HUES64 (cell line): ENCODE data around the gene MAP3K9.

Experiments
- H3K27ac ChIP-seq: 2 replicates; pipeline ENCODE4 v1.7.0; 2013; ENCODE audit warnings: low read depth, low read length, inconsistent platforms
- H3K27me3 ChIP-seq: 2 replicates; pipeline ENCODE4 v1.6.1; 2013; ENCODE audit warnings: mild to moderate bottlenecking, low read length; ENCODE audit not compliant: insufficient read depth
- H3K36me3 ChIP-seq: 2 replicates; pipeline ENCODE4 v1.6.1; 2013; ENCODE audit warnings: mild to moderate bottlenecking, low read length; ENCODE audit not compliant: insufficient read depth
- H3K4me1 ChIP-seq: 2 replicates; pipeline ENCODE4 v1.6.1; 2013; ENCODE audit warnings: mild to moderate bottlenecking, low read length, moderate library complexity; ENCODE audit not compliant: insufficient read depth
- H3K4me3 ChIP-seq: 2 replicates; pipeline ENCODE4 v1.5.1; 2013; ENCODE audit warnings: mild to moderate bottlenecking, low read length, moderate library complexity
- H3K9ac ChIP-seq: 2 replicates; pipeline ENCODE4 v1.6.1; 2013; ENCODE audit warnings: mild to moderate bottlenecking, low read depth, low read length
- H3K9me3 ChIP-seq: 2 replicates; pipeline ENCODE4 v1.6.1; 2013; ENCODE audit warnings: low read depth, low read length; ENCODE audit not compliant: insufficient read depth
- WGBS: fragments of 150-250, 120-280 bp; methylation state at CpG from one replicate; pipeline ENCODE4 v1.1.7; 2013; ENCODE audit warnings: missing lambda C conversion rate; 5-methylcytosine and 5-hydroxymethylcytosine counted together

The MAP3K9 gene

DNA sequence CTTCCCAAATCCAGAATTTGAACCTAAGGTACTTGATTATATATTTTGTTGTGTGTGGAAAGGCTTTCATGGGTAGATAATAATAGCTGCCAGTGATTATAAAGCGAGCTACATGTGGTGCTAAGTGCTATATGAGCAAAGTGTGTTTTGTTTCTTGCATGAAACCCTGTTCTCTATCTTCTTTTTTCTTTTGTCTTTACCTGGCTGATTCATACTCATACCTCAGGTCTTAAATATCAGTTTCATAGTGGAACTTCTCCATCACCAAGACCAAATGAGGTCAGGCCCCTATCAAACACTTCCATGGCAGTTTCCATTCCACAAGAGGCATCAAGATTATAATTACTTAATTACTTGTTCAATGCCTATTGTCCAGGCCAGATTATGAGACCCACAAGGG, 6.9 kb downstream of the MAP3K9 start:
- Histone ChIP-seq H3K27me3 (no peaks in the 10 kb centered on the region), H3K27ac (no peak overlapping the region), H3K4me3 (no peak overlapping the region), H3K36me3 (peaks cover 26% of the 10 kb centered on the region), H3K4me1 (no peaks in the 10 kb centered on the region; the same call in 1 of the 2 replicates), H3K9me3 (no peaks in the 10 kb centered on the region), H3K9ac (no peak overlapping the region)
- WGBS, result 96% methylated on average over 1 of the region's 1 CpG

DNA sequence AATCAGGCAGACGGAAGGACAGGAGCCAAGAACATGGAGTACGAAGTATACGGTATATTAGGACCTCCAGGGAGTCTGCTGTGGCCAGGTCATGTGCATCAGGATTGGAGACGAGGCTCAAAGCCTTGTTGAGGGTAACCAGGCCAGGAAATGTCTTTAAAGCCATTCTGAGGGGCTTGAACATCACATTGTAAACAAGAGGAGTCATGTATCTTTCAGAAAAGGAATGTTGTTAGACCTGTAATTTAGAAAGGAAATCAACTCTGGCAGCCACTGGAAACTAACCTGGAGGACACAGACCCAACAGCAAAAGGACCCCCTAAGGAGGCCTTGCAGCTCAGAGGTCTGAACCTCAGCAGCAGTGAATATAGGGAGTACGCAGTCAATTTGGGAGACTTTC, 7.5 kb downstream of the MAP3K9 start:
- no peaks in the 10 kb centered on the region; the same call in 1 of the 2 replicates for H3K4me1 ChIP-seq
- 93% methylated on average over 5 of the region's 5 CpGs for WGBS
- H3K9me3 ChIP-seq, result no peaks in the 10 kb centered on the region
- peaks cover 30% of the 10 kb centered on the region for H3K36me3 ChIP-seq
- no peak overlapping the region for H3K27ac ChIP-seq
- H3K4me3 ChIP-seq, result no peak overlapping the region
- H3K27me3 ChIP-seq, result no peaks in the 10 kb centered on the region
- H3K9ac ChIP-seq, result no peak overlapping the region

DNA sequence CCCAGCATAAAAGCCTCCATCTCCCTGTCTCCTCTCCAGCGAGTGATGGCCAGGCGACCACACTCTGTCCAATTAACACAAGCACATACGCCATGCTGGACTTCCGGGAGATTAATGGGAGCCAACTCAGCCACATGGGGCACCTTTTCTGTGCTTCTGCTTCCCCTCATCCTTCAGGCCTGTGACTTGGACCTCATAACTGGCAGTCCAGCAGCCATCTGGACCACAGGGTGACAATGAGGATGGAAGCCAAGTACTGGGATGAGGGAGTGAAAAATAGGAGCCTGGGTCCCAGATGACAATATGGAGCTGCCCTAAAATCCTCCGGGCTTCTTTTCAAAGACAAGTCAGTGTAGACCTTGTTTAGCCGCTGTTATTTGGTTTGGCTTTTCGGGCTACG, 12.8 kb downstream of the MAP3K9 start:
- peaks cover 54% of the 10 kb centered on the region for H3K36me3 ChIP-seq
- 96% methylated on average over 8 of the region's 8 CpGs for WGBS
- H3K27ac ChIP-seq, result no peak overlapping the region
- no peaks in the 10 kb centered on the region for H3K9me3 ChIP-seq
- H3K27me3 ChIP-seq, result no peaks in the 10 kb centered on the region
- H3K4me3 ChIP-seq, result no peak overlapping the region
- H3K4me1 ChIP-seq, result no peaks in the 10 kb centered on the region
- no peak overlapping the region for H3K9ac ChIP-seq

DNA sequence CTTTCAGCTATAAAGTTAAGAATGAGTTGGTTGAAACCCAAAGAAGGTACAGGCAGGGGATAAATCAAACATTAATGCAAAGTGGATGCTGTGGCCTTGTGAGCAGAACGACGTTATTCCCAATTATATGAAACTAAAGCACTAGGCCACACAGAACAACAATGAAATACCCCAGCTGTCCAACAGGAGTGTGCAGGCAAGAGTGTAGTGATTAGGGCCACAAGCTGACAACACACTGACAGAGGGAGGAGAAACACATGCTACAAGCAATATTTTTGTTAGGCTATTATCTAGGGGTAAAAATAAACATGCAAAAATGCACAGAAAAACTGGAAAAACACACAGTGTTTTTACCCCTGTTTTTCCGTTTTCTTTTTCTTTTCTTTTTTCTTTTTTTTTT, 15.0 kb downstream of the MAP3K9 start:
- WGBS, result 90% methylated on average over 3 of the region's 3 CpGs
- Histone ChIP-seq H3K4me1 (no peaks in the 10 kb centered on the region), H3K27me3 (no peaks in the 10 kb centered on the region), H3K9me3 (no peaks in the 10 kb centered on the region), H3K27ac (no peak overlapping the region), H3K36me3 (peaks cover 52% of the 10 kb centered on the region), H3K9ac (no peak overlapping the region), H3K4me3 (no peak overlapping the region)

DNA sequence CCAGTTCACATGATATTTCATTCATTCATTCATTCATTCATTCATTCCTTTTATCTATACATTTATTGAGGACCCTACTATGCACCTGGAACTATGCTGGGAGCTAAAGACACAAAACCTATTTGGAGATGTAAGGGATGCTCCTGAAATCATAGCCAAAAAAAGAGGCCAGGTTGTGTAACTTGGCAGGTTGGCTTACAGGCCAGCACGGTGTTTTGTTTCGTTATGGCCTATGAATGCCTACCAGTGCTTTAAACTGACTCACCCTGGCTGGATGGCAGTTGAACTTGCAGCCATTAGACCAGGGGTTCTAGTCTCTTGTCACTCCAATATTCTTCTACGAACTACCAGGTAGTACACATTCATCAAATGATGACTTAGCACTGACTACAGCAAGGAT, 15.7 kb downstream of the MAP3K9 start:
- H3K9me3 ChIP-seq, result no peaks in the 10 kb centered on the region
- no peak overlapping the region for H3K27ac ChIP-seq
- peaks cover 52% of the 10 kb centered on the region for H3K36me3 ChIP-seq
- H3K4me1 ChIP-seq, result no peaks in the 10 kb centered on the region
- no peaks in the 10 kb centered on the region for H3K27me3 ChIP-seq
- 93% methylated on average over 3 of the region's 3 CpGs for WGBS
- H3K9ac ChIP-seq, result no peak overlapping the region
- no peak overlapping the region for H3K4me3 ChIP-seq

DNA sequence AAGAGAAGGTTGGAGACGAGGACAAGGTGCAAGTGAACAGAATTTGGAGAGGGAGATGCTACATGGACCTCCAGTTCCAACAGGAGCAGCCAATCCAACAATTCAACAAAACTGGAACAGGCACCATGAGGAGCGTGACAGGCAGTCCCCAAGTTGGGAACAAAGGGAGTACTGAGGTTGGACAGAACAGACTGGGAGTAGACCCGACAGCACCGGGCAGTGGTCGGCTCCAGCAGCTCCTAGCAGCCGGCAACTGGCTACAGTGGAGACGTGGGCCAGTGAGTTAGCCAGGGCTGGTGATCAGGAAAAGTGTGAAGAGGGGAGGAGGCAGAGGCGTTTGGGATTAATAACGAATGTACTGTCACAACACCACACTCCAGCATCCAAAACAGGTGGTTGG, 16.4 kb downstream of the MAP3K9 start:
- H3K9me3 ChIP-seq, result no peaks in the 10 kb centered on the region
- H3K27ac ChIP-seq, result no peak overlapping the region
- H3K36me3 ChIP-seq, result peaks cover 49% of the 10 kb centered on the region
- H3K4me1 ChIP-seq, result no peaks in the 10 kb centered on the region
- H3K4me3 ChIP-seq, result no peak overlapping the region
- no peaks in the 10 kb centered on the region for H3K27me3 ChIP-seq
- 77% methylated on average over 9 of the region's 9 CpGs for WGBS
- no peak overlapping the region for H3K9ac ChIP-seq

GRCh38 chr14:70791971-70792370, 17.3 kb downstream of the MAP3K9 start:
- H3K27me3 ChIP-seq, result no peaks in the 10 kb centered on the region
- H3K27ac ChIP-seq, result no peak overlapping the region
- H3K9ac ChIP-seq, result no peak overlapping the region
- H3K36me3 ChIP-seq, result peaks cover 43% of the 10 kb centered on the region
- H3K4me3 ChIP-seq, result no peak overlapping the region
- no peaks in the 10 kb centered on the region for H3K4me1 ChIP-seq
- 96% methylated on average over 7 of the region's 7 CpGs for WGBS
- H3K9me3 ChIP-seq, result no peaks in the 10 kb centered on the region

DNA sequence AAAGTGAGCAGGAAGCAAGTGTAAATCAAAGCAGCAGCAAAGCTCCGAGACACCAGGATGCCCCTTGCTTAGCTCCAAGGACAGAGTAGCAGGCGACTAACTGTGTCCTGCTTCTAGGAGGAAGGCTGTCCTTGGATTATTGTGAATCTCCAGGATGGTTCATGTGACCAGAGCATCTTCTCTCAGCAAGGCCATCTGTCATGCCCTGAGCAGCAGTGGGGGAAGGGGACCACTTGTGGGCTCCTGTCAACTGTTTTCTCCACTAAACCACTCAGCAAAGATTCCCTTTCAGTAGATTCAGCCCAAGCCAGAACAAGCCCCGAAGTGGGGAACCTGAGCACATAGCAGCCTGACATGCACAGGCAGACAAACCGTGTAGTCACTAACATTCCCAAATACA, 19.4 kb downstream of the MAP3K9 start:
- Histone ChIP-seq H3K27ac (no peak overlapping the region), H3K36me3 (peaks cover 47% of the 10 kb centered on the region), H3K4me1 (no peaks in the 10 kb centered on the region), H3K9ac (no peak overlapping the region), H3K4me3 (no peak overlapping the region), H3K27me3 (no peaks in the 10 kb centered on the region), H3K9me3 (no peaks in the 10 kb centered on the region)
- 92% methylated on average over 4 of the region's 4 CpGs for WGBS

DNA sequence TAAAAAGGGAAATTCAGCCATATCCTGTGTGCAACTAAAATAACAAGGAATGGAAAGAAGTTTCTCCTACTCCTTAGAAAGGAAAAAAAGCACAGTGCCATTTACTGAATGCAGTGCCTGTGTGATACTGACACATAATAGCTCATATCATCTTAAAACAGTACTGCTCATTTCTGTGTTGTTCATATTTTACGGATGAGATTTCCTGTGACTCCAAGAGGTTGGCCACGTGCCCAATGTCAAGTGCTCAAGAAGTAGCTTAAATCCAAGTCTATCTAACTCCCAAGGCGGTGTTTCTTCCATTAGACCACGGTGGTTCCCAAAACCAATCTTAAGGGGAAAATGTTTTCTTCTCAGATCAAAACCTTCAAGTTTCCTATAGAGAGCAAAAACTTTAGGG, 20.0 kb downstream of the MAP3K9 start:
- H3K9me3 ChIP-seq, result no peaks in the 10 kb centered on the region
- H3K27ac ChIP-seq, result no peak overlapping the region
- peaks cover 47% of the 10 kb centered on the region for H3K36me3 ChIP-seq
- H3K27me3 ChIP-seq, result no peaks in the 10 kb centered on the region
- H3K9ac ChIP-seq, result no peak overlapping the region
- no peaks in the 10 kb centered on the region for H3K4me1 ChIP-seq
- no peak overlapping the region for H3K4me3 ChIP-seq
- WGBS, result 97% methylated on average over 4 of the region's 4 CpGs

GRCh38 chr14:70788898-70789297, 20.4 kb downstream of the MAP3K9 start:
- Histone ChIP-seq H3K27ac (no peak overlapping the region), H3K4me1 (no peaks in the 10 kb centered on the region), H3K27me3 (no peaks in the 10 kb centered on the region), H3K9me3 (no peaks in the 10 kb centered on the region), H3K36me3 (peaks cover 47% of the 10 kb centered on the region), H3K9ac (no peak overlapping the region), H3K4me3 (no peak overlapping the region)
- WGBS, result 93% methylated on average over 6 of the region's 6 CpGs

DNA sequence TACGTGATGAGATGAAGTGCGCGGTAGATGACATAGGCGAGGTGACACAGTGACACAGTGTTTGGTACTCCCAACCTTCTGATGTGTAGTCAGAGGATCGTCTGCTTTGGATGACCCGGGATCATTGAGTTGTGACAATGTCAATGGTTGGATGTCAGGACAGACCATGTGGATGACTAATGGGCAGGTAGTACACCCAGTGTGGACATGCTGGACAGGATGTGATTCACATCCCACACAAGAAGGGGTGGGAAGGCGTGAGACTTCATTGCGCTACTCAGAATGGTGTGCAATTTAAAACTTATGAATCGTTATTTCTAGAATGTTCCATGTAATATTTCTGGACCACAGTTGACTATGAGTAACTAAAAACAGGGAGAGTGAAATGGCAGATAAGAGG, 23.8 kb downstream of the MAP3K9 start:
- no peak overlapping the region for H3K27ac ChIP-seq
- no peaks in the 10 kb centered on the region for H3K4me1 ChIP-seq
- no peak overlapping the region for H3K4me3 ChIP-seq
- H3K9me3 ChIP-seq, result no peaks in the 10 kb centered on the region
- no peaks in the 10 kb centered on the region for H3K27me3 ChIP-seq
- WGBS, result 93% methylated on average over 9 of the region's 9 CpGs
- no peak overlapping the region for H3K9ac ChIP-seq
- peaks cover 16% of the 10 kb centered on the region; the same call in 1 of the 2 replicates for H3K36me3 ChIP-seq

- no peaks in the 10 kb centered on the region for H3K27me3 ChIP-seq
- H3K9ac ChIP-seq, result no peak overlapping the region
- H3K27ac ChIP-seq, result no peak overlapping the region
- peaks cover 14% of the 10 kb centered on the region; the same call in 1 of the 2 replicates for H3K36me3 ChIP-seq
- H3K4me1 ChIP-seq, result no peaks in the 10 kb centered on the region
- H3K4me3 ChIP-seq, result no peak overlapping the region
- H3K9me3 ChIP-seq, result no peaks in the 10 kb centered on the region
- 89% methylated on average over 2 of the region's 2 CpGs for WGBS
Measured at GRCh38 chr14:70784886-70785285, 24.4 kb downstream of the MAP3K9 start.
